ENCODE measurements around the gene CAVIN4.

The CAVIN4 gene

DNA sequence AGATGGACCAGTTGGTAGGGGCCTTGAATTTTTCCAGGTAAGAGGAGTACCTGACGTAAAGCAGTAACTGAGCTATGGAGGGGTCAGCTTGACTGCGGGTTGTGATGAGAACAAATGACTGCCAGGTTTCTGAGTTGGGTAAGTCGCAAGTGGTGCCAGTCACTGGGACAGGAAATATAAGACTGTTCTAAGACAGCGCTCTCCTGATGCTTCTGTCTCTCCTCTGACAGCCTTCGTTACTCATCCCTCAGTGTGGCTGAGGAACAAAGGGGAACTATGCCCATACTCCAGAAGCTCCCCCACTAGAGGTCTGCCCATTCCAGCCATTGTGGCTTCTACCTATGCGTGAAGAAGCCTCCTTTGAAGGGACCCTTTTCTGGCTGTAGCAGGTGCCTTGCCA, 13.3 kb downstream of the CAVIN4 start:
- DNase-seq, result no peak

GRCh38 chr9:100591639-100592412, 13.9 kb downstream of the CAVIN4 start:
- DNase-seq, result no peak

- peak; percentile 25 to 54 for DNase-seq
Observed at GRCh38 chr9:100595391-100596199, 17.7 kb downstream of the CAVIN4 start.

- DNase-seq, result no peak
Observed at GRCh38 chr9:100597236-100597635, 19.4 kb downstream of the CAVIN4 start.

GRCh38 chr9:100598641-100599145, 20.8 kb downstream of the CAVIN4 start:
- peak; percentile 64 to 71 for DNase-seq

- DNase-seq, result no peak
Observed at GRCh38 chr9:100600521-100601079, 22.7 kb downstream of the CAVIN4 start.

GRCh38 chr9:100601216-100601615, 23.3 kb downstream of the CAVIN4 start:
- peak; percentile 21 to 22 for DNase-seq

GRCh38 chr9:100602342-100602801, 24.5 kb downstream of the CAVIN4 start:
- peak; percentile 12 to 49 for DNase-seq

DNA sequence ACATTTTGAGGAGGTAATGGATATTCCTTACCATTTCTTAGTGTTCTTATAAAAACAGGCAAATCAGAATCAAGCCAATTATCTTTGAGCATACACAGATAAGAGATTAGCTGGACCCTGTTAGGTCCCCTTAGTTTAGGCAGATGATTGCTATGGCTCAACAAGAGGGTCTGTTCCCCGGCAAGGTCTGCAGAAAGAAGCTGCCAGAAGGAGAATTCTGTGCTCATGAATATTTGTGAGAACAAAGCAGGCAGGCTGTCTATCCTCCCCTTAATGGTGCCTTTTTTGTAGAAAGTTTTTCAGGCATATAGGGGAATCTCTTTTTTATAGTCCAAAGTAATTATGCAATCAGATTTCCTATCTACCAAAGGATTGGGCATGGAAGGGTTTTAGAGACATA, 27.5 kb downstream of the CAVIN4 start:
- no peak for DNase-seq

GRCh38 chr9:100619194-100619593, 41.3 kb downstream of the CAVIN4 start:
- no peak for DNase-seq

DNA sequence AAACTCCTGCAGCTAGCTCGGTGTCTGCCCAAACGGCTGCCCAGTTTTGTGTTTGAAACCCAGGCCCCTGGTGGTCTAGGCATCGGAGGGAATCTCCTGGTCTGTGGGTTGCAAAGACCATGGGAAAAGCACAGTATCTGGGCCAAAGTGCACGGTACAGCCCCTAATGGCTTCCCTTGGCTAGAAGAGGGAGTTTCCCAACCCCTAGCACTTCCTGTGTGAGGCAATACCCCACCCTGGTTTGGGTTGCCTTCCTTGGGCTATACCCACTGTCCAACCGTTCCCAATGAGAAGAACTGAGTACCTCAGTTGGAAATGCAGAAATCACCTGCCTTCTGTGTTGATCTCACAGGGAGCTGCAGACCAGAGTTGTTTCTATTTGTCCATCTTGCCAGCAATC, 41.8 kb downstream of the CAVIN4 start:
- no peak for DNase-seq

GRCh38 chr9:100623969-100624368, 46.1 kb downstream of the CAVIN4 start:
- no peak for DNase-seq

DNA sequence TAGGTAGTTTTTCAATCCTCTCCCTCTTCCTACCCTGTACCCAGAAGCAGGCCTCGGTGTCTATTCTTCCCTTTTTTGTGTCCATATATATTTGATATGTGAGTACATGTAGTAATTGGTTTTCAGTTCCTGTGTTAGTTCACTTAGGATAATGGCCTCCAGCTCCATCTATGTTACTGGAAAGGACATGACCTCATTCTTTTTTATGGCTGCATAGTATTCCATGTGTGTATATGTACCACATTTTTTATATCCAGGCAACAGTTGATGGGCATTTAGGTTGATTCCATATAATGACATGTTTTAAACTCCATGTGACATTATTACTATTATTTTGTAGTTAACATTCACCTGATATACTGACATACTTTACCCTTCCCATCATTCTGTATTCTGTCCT, 49.1 kb downstream of the CAVIN4 start:
- DNase-seq, result no peak

- no peak for DNase-seq
Observed at GRCh38 chr9:100637787-100638186, 59.9 kb downstream of the CAVIN4 start.

All from NCI-H1930 (cell line).